ENCODE results near the gene STX1B. TPM values are rescaled to one million over a fixed set of nuclear protein-coding genes. Genes with fewer than 3 reads are reported as not detected.

STX1B gene
- total RNA-seq, 1 experiment from 2014 or later, result 11.0 TPM

DNA sequence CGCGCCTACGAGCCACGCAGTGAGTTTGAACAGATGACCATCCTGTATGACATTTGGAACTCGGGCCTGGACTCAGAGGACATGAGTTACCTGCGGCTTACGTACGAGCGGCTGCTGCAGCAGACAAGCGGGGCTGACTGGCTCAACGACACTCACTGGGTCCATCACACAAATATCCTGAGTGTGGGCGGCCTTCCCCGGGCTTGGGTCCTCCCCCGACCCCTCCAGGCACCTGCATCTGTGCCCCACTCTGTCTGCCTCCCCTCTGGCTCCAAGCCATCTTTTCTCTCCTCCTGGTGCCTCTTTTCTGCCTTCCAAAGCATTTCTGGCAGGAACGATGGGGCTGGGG is 30.4 kb downstream of the STX1B start:
- no peak overlapping the region for H3K23ac ChIP-seq (ENCODE audit: insufficient read length, low read depth, low read length)
- no peaks in the 10 kb centered on the region for H3K27me3 ChIP-seq (ENCODE audit: insufficient read depth, low read length)
- no peak overlapping the region for H3K4me2 ChIP-seq (ENCODE audit: insufficient read depth, insufficient read length, low read length)
- H3T11ph ChIP-seq (ENCODE audit: low read length), result no peak overlapping the region
- H3K79me2 ChIP-seq (ENCODE audit: insufficient read depth, low read length), result no peaks in the 10 kb centered on the region
- H2BK20ac ChIP-seq (ENCODE audit: low read depth, low read length, poor library complexity, severe bottlenecking), result no peak overlapping the region
- peaks cover 37 to 71% (median 67%) of the 10 kb centered on the region in 3 experiments for H3K36me3 Mint-ChIP-seq (ENCODE audit: insufficient read depth in 1 of 3, low read depth in 3 of 3)
- no peak overlapping the region for H3K4ac ChIP-seq (ENCODE audit: low read depth, low read length)
- DNase-seq, result no peak
- no peak overlapping the region for H3K18ac ChIP-seq (ENCODE audit: insufficient read length, low read depth, low read length)
- no peaks in the 10 kb centered on the region for H3K9me3 ChIP-seq (ENCODE audit: control insufficient read depth, low read depth, low read length)
- H2BK5ac ChIP-seq (ENCODE audit: insufficient read length, low read length), result no peak overlapping the region
- H3K27ac Mint-ChIP-seq, result no peak overlapping the region
- no peak overlapping the region for H4K5ac ChIP-seq (ENCODE audit: insufficient read length, low read depth, low read length)
- no CpG with 5 or more reads among the region's 15 CpGs for WGBS (ENCODE audit: extremely low coverage, insufficient read length, low lambda C conversion rate)
- H4K20me1 ChIP-seq (ENCODE audit: control insufficient read depth, insufficient read depth, insufficient read length), result no peaks in the 10 kb centered on the region
- H3K4me1 ChIP-seq (ENCODE audit: insufficient read depth, low read length), result no peaks in the 10 kb centered on the region
- no peak overlapping the region for H3K14ac ChIP-seq (ENCODE audit: insufficient read depth, low read length)
- no peak overlapping the region for H3K56ac ChIP-seq (ENCODE audit: insufficient read length, low read depth, low read length)
- H3K27me3 Mint-ChIP-seq (ENCODE audit: low read depth), result no peaks in the 10 kb centered on the region; the same call in 1 of the 2 replicates
- H3K4me3 Mint-ChIP-seq, result no peak overlapping the region
- no peak overlapping the region for H2BK15ac ChIP-seq (ENCODE audit: low read depth, low read length)
- H2AK5ac ChIP-seq (ENCODE audit: insufficient read length, low read length), result no peak overlapping the region
- no peak overlapping the region for H2BK12ac ChIP-seq (ENCODE audit: insufficient read length, low read depth, low read length)
- H2BK120ac ChIP-seq (ENCODE audit: low read depth, low read length, poor library complexity, severe bottlenecking), result no peak overlapping the region
- no peaks in the 10 kb centered on the region; a peak in 1 of 5 replicates for H3K9me3 Mint-ChIP-seq
- H4K8ac ChIP-seq (replicated peaks; ENCODE audit: insufficient read length, low read depth, low read length), result no peak overlapping the region
- H3K79me1 ChIP-seq (ENCODE audit: insufficient read depth, low read depth, low read length, poor library complexity, severe bottlenecking), result no peaks in the 10 kb centered on the region
- H3K27ac ChIP-seq (ENCODE audit: insufficient read length, low read depth, low read length), result no peak overlapping the region
- no peaks in the 10 kb centered on the region for H3K23me2 ChIP-seq (ENCODE audit: insufficient read length, low read depth, low read length, poor library complexity, severe bottlenecking)
- H4K91ac ChIP-seq (ENCODE audit: insufficient read length, low read depth, low read length), result no peak overlapping the region
- H3K4me1 Mint-ChIP-seq, result no peaks in the 10 kb centered on the region
- TF ChIP-seq, protein P1, sequence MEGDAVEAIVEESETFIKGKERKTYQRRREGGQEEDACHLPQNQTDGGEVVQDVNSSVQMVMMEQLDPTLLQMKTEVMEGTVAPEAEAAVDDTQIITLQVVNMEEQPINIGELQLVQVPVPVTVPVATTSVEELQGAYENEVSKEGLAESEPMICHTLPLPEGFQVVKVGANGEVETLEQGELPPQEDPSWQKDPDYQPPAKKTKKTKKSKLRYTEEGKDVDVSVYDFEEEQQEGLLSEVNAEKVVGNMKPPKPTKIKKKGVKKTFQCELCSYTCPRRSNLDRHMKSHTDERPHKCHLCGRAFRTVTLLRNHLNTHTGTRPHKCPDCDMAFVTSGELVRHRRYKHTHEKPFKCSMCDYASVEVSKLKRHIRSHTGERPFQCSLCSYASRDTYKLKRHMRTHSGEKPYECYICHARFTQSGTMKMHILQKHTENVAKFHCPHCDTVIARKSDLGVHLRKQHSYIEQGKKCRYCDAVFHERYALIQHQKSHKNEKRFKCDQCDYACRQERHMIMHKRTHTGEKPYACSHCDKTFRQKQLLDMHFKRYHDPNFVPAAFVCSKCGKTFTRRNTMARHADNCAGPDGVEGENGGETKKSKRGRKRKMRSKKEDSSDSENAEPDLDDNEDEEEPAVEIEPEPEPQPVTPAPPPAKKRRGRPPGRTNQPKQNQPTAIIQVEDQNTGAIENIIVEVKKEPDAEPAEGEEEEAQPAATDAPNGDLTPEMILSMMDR (conservative IDR thresholded peaks at IDR 0.05), result no peak
- no peak overlapping the region for H3K9ac ChIP-seq (ENCODE audit: extremely low read depth, insufficient read length, low read length)
- no peak overlapping the region for H2AFZ ChIP-seq (ENCODE audit: low read length)
